ENCODE data around the gene CDC25C. TPM values are rescaled to one million over a fixed set of nuclear protein-coding genes. Genes with fewer than 3 reads are reported as not detected.

The CDC25C gene
- total and polyA plus RNA-seq, 9 of the 15 experiments (the other 6 are each of a cell fraction or from before 2014, with no cell fraction given): 19.1 to 63.7 (median 31.9) TPM

DNA sequence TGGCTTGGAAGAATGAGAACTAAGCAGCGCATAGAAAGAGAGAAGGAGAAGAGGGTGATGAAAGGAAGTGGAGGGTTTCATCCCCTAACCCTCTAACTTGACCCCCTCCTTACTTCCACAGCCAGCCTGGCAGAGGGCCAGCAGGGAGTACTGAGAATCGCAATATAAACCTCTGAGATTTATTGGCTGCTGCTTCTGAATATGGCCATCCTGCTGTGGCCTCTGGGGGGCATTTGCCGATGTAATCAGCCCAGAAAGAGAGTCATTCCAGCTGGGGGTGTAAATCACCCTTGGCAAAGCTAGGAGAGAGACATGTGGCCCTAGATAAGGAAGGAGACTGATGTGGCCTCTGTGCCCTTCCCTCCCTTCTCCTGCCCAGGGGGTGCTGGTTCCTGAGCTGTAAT lies 56.2 kb downstream of the CDC25C start:
- H4K20me1 ChIP-seq (replicated peaks; ENCODE audit: control insufficient read depth, insufficient read depth, low read length): peaks cover 5% of the 10 kb centered on the region; the same call in 1 of the 2 replicates
- H3K4me1 ChIP-seq (replicated peaks in 1 of 2; ENCODE audit: control insufficient read depth in 2 of 2, insufficient read depth in 2 of 2, low read length in 2 of 2): peaks cover 6 to 8% of the 10 kb centered on the region in 2 experiments; a peak in 3 of 5 replicates
- CTCF ChIA-PET (ENCODE audit: low intra/inter-chr PET ratio): no interaction called here
- ATAC-seq: no peak; the same call in 1 of the 3 replicates
- H3K79me2 ChIP-seq (ENCODE audit: control insufficient read depth, insufficient read depth, low read length): no peaks in the 10 kb centered on the region
- no peak overlapping the region for H3K4me2 ChIP-seq (ENCODE audit: insufficient read depth, low read length)
- H3K9me3 ChIP-seq (replicated peaks; ENCODE audit: control insufficient read depth, insufficient read depth, low read depth, low read length): no peaks in the 10 kb centered on the region
- FAIRE-seq: no peak
- BruUV-seq (replicated peaks): no TSS peak
- H3K4me3 ChIP-seq: no peak overlapping the region
- H3K9me1 ChIP-seq (ENCODE audit: control insufficient read depth, insufficient read depth, low read length): no peaks in the 10 kb centered on the region
- 8% methylated on average over 3 of the region's 3 CpGs for WGBS (ENCODE audit: insufficient coverage, low coverage, missing lambda C conversion rate)
- POLR2A ChIA-PET: interaction anchor here (0.6 to 1.7 kb wide), 6 partner anchors 11 to 92 kb away, joined by 3 to 8 read pairs (median 4); partner anchors contain the start of genes CDC25C and FAM53C
- H3K27ac ChIP-seq (ENCODE audit: extremely low read depth, low read depth, low read length): no peak overlapping the region
- no peak overlapping the region for H2AFZ ChIP-seq (ENCODE audit: low read depth, low read length)
- H3K36me3 ChIP-seq (ENCODE audit: control insufficient read depth, insufficient read depth, low read length): no peaks in the 10 kb centered on the region
- peak in 2 of 4 experiments; percentile 26 to 30 for DNase-seq (ENCODE audit: extremely low read depth in 1 of 4, low spot score in 3 of 4)
- H3K27me3 ChIP-seq (ENCODE audit: control insufficient read depth in 2 of 2, insufficient read depth in 2 of 2, low read length in 2 of 2): peaks cover 3 to 7% of the 10 kb centered on the region in 2 experiments; a peak in 2 of 5 replicates
- in situ Hi-C loops (cut with MboI): no loop called here
- no peak overlapping the region for H3K9ac ChIP-seq (ENCODE audit: insufficient read depth in 1 of 2, low read depth in 2 of 2, low read length in 2 of 2)
- intact Hi-C loops (cut with micrococcal nuclease): no loop called here
- TF ChIP-seq TCF7 (IDR thresholded peaks at IDR 0.05; ENCODE audit: borderline replicate concordance) (no peak), ZBED1 (IDR thresholded peaks at IDR 0.05) (no peak), BCL6 (CRISPR knock-in tag; IDR thresholded peaks at IDR 0.05) (no peak), SRSF3 (IDR thresholded peaks at IDR 0.05; ENCODE audit: insufficient read depth, low read length) (no peak), HDAC6 (IDR thresholded peaks at IDR 0.05; ENCODE audit: low read depth, low read length) (no peak)
- TF ChIP-seq, protein P1, sequence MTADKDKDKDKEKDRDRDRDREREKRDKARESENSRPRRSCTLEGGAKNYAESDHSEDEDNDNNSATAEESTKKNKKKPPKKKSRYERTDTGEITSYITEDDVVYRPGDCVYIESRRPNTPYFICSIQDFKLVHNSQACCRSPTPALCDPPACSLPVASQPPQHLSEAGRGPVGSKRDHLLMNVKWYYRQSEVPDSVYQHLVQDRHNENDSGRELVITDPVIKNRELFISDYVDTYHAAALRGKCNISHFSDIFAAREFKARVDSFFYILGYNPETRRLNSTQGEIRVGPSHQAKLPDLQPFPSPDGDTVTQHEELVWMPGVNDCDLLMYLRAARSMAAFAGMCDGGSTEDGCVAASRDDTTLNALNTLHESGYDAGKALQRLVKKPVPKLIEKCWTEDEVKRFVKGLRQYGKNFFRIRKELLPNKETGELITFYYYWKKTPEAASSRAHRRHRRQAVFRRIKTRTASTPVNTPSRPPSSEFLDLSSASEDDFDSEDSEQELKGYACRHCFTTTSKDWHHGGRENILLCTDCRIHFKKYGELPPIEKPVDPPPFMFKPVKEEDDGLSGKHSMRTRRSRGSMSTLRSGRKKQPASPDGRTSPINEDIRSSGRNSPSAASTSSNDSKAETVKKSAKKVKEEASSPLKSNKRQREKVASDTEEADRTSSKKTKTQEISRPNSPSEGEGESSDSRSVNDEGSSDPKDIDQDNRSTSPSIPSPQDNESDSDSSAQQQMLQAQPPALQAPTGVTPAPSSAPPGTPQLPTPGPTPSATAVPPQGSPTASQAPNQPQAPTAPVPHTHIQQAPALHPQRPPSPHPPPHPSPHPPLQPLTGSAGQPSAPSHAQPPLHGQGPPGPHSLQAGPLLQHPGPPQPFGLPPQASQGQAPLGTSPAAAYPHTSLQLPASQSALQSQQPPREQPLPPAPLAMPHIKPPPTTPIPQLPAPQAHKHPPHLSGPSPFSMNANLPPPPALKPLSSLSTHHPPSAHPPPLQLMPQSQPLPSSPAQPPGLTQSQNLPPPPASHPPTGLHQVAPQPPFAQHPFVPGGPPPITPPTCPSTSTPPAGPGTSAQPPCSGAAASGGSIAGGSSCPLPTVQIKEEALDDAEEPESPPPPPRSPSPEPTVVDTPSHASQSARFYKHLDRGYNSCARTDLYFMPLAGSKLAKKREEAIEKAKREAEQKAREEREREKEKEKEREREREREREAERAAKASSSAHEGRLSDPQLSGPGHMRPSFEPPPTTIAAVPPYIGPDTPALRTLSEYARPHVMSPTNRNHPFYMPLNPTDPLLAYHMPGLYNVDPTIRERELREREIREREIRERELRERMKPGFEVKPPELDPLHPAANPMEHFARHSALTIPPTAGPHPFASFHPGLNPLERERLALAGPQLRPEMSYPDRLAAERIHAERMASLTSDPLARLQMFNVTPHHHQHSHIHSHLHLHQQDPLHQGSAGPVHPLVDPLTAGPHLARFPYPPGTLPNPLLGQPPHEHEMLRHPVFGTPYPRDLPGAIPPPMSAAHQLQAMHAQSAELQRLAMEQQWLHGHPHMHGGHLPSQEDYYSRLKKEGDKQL (CRISPR knock-in tag; IDR thresholded peaks at IDR 0.05; ENCODE audit: borderline replicate concordance): no peak

Data from K562 (cell line).